ENCODE measurements around the gene PASD1.
A peak's percentile ranks its signal among the peaks of the same experiment; 100 is the strongest.

The PASD1 gene

DNA sequence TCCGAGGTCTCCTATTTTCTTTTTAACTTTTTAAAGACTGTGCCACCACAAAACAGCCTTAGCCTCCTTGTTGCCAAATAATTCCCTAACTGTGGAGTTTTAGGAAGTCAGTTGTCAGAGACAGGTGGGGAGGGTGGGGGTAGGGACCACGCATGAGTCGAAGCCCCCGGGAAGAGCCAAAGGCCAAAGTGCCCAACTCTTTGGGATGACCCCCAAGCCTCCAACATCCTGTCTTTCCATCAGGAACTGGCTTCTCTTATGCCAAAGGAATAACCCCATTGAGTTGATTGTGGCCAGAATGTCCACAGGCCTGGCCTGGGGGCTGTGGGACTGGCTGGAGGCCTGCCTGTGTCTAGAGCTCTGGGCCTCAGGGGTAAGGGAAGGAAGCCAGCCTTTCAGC lies 137.6 kb downstream of the PASD1 start:
- H3K4me3 ChIP-seq (replicated peaks in 1 of 2; ENCODE audit: low read depth in 2 of 2, low read length in 2 of 2): no peak overlapping the region
- TF ChIP-seq CTCF (IDR thresholded peaks at IDR 0.05; ENCODE audit: low read depth, low read length): no peak
- no peak for DNase-seq (ENCODE audit: low read depth in 2 of 2)

DNA sequence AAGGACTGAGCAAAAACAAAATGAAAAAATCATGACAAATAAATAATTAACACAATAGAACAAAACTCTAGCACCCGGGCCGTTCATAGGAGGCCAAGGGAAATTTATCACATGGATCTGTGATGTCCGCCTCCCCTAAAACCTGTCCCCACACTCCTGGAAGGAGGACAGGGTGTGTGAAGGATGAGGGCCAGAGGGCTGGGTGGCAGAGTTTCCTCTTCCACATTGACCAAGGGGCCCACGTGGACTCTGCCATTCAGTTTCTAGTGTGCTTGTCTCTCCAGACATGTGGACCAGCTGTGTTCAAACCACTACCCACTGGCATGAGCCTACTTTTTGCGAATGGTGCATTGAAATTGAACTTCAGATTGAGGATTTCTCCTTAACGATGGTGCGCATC lies 138.1 kb downstream of the PASD1 start:
- DNase-seq (ENCODE audit: low read depth in 2 of 2): no peak
- no peak overlapping the region for H3K4me3 ChIP-seq (replicated peaks in 1 of 2; ENCODE audit: low read depth in 2 of 2, low read length in 2 of 2)
- TF ChIP-seq CTCF (IDR thresholded peaks at IDR 0.05; ENCODE audit: low read depth, low read length): no peak

DNA sequence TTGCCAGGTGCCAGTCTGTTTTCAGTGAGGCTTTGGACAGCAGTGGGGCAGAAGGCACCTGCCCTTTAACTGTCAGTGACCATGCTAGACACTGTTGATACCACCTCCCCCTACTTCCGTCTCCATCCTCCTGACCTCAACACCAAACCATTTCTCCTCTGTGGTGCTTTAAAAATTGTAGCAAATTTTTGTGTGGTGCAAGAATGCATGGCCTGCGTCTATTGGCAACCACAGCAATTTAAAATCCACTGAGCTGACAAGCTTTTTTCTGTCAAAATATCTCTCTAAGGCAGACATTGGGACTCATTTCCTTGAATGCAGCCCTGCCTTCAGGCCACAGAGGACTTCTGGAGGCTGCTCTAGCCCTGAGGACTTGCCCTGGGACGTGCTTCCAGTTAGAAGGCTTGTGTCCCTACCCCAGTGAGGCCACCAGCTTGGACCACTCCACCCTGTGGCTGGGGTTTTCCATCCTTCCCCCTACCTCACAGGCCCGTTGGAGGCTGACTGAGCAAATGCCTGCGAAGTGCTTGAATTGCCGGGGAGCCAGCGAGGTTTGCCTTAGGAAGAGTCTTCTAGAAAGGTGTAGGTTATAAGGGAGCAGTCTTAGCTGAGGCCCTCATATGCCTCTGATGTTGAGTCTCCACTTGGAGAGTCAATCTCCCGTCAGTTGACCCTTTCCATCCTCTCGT lies 138.7 kb downstream of the PASD1 start:
- no peak for DNase-seq (ENCODE audit: low read depth in 2 of 2)
- no peak for TF ChIP-seq CTCF (IDR thresholded peaks at IDR 0.05; ENCODE audit: low read depth, low read length)
- no peak overlapping the region for H3K4me3 ChIP-seq (replicated peaks in 1 of 2; ENCODE audit: low read depth in 2 of 2, low read length in 2 of 2)

DNA sequence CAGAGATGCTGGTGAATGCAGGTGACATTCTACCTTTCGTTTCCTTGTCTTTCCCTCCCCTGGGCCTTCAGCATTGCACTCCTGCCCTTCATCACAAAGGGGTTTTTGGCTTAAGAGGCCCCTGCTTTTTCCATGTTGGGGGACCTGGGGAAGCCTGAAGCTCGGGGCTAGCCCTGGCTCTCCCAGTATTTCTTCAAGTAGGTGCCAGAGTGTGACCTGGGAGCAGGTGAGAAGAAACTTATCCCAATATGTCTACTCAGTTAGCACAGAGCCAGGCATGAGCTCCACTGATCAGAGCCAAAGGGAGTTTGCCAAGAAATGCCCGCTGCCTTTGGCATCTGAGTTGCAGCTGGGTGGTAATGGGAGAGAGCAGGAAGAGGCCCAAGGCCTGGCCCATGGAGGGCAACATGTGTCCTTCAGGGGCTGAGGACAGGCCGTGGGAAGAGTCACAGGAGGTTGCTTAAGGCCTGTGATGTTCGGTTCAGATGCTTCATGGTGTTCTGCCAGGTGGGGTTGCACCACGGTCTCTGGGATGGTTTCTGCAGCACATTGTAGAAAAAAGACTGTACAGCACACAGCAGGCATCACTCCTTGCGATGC lies 139.4 kb downstream of the PASD1 start:
- H3K4me3 ChIP-seq (replicated peaks in 1 of 2; ENCODE audit: low read depth in 2 of 2, low read length in 2 of 2): no peak overlapping the region
- DNase-seq (ENCODE audit: low read depth in 2 of 2): no peak
- no peak for TF ChIP-seq CTCF (IDR thresholded peaks at IDR 0.05; ENCODE audit: low read depth, low read length)

GRCh38 chrX:151703487-151703886 lies 140.0 kb downstream of the PASD1 start:
- peak in 1 of 2 donors; percentile 20 for DNase-seq (ENCODE audit: low read depth in 2 of 2)
- TF ChIP-seq CTCF (IDR thresholded peaks at IDR 0.05; ENCODE audit: low read depth, low read length): no peak
- no peak overlapping the region for H3K4me3 ChIP-seq (replicated peaks in 1 of 2; ENCODE audit: low read depth in 2 of 2, low read length in 2 of 2)

DNA sequence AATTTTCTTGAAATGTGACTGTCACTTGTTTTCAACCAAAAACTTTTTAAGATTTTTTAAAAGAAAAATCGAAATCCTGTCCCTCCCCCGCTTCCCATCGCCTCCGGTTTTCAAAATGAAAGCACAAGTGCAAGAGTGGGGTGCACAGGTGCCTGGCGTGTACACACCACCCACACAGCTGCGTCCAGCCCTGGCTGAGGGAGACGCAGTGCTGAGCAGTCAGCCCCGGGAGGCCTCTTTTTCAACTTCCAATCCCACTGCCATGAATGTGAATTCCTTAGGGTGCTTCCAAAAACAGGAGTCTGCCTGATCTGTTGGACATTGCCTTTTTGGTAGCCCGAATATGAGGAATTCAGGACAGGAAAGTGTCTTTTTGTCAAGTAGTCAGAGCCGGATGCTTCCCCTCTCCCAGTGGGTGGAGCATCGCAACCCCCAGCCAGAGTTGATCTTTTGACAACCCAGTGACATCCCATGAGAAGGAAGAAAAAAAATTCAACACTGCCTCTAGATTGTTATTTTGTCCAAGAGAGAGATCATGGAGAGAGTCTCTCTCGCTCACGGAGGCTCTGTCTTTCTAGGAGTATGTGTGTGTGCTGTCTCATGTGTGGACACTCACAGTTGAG lies 140.7 kb downstream of the PASD1 start:
- H3K4me3 ChIP-seq (replicated peaks in 1 of 2; ENCODE audit: low read depth in 2 of 2, low read length in 2 of 2): no peak overlapping the region
- no peak for DNase-seq (ENCODE audit: low read depth in 2 of 2)
- TF ChIP-seq CTCF (IDR thresholded peaks at IDR 0.05; ENCODE audit: low read depth, low read length): no peak

All from cardiac fibroblast (primary cell).